ENCODE measurements around the gene MKRN3.

MKRN3 gene

GRCh38 chr15:23565395-23566070, at the start of gene MKRN3:
TSS of gene MKRN3 (plus strand) at chr15:23565674. CDS start at chr15:23565783, 109 bp downstream.
- peak; percentile 46 for DNase-seq

GRCh38 chr15:23516866-23517265, 48.6 kb upstream of the MKRN3 start:
- no peak for DNase-seq

- DNase-seq: no peak
Measured at GRCh38 chr15:23518104-23518503, 47.4 kb upstream of the MKRN3 start.

- DNase-seq: no peak
Measured at GRCh38 chr15:23524816-23525215, 40.7 kb upstream of the MKRN3 start.

- DNase-seq: no peak
Measured at GRCh38 chr15:23529891-23530290, 35.6 kb upstream of the MKRN3 start.

GRCh38 chr15:23532024-23532423, 33.5 kb upstream of the MKRN3 start:
- no peak for DNase-seq

GRCh38 chr15:23536659-23537058, 28.8 kb upstream of the MKRN3 start:
- DNase-seq: no peak

- DNase-seq: no peak
Measured at GRCh38 chr15:23538648-23539047, 26.8 kb upstream of the MKRN3 start.

- no peak for DNase-seq
Measured at GRCh38 chr15:23539892-23540291, 25.6 kb upstream of the MKRN3 start.

- no peak for DNase-seq
Measured at GRCh38 chr15:23546158-23546557, 19.3 kb upstream of the MKRN3 start.

GRCh38 chr15:23548071-23548470, 17.4 kb upstream of the MKRN3 start:
- no peak for DNase-seq

- no peak for DNase-seq
Measured at GRCh38 chr15:23561914-23562313, 3.6 kb upstream of the MKRN3 start.

GRCh38 chr15:23564821-23565394, 566 bp upstream of the MKRN3 start:
- no peak for DNase-seq

GRCh38 chr15:23566071-23566554, 639 bp downstream of the MKRN3 start:
- DNase-seq: peak; percentile 25

- no peak for DNase-seq
Measured at GRCh38 chr15:23566651-23567050, 1.2 kb downstream of the MKRN3 start.

GRCh38 chr15:23567921-23568320, 2.4 kb downstream of the MKRN3 start:
- no peak for DNase-seq

GRCh38 chr15:23569151-23569925, 3.9 kb downstream of the MKRN3 start:
- DNase-seq: no peak

- DNase-seq: no peak
Measured at GRCh38 chr15:23570486-23570885, 5.0 kb downstream of the MKRN3 start.

- DNase-seq: no peak
Measured at GRCh38 chr15:23572844-23573243, 7.4 kb downstream of the MKRN3 start.

- DNase-seq: no peak
Measured at GRCh38 chr15:23574742-23575141, 9.3 kb downstream of the MKRN3 start.

GRCh38 chr15:23576061-23576460, 10.6 kb downstream of the MKRN3 start:
- no peak for DNase-seq

GRCh38 chr15:23578521-23579150, 13.2 kb downstream of the MKRN3 start:
- DNase-seq: no peak

GRCh38 chr15:23588268-23588667, 22.8 kb downstream of the MKRN3 start:
- DNase-seq: no peak
